DND-41 (cell line): Measurements from ENCODE around the gene RAB14.

Experiments used
- EZH2 ChIP-seq: IDR thresholded peaks from 3 replicates; pipeline ENCODE4 v1.6.1; 2012; ENCODE audit warnings: borderline replicate concordance, low read depth, mild to moderate bottlenecking, moderate library complexity, low read length, inconsistent platforms; ENCODE audit not compliant: severe bottlenecking
- TF ChIP-seq, protein P1 (sequence below): IDR thresholded peaks from 2 replicates; pipeline ENCODE4 v1.5.1; 2012; ENCODE audit warnings: borderline replicate concordance, low read length, moderate library complexity, mild to moderate bottlenecking; ENCODE audit not compliant: poor library complexity, severe bottlenecking; ENCODE audit errors: extremely low read depth

DNA sequence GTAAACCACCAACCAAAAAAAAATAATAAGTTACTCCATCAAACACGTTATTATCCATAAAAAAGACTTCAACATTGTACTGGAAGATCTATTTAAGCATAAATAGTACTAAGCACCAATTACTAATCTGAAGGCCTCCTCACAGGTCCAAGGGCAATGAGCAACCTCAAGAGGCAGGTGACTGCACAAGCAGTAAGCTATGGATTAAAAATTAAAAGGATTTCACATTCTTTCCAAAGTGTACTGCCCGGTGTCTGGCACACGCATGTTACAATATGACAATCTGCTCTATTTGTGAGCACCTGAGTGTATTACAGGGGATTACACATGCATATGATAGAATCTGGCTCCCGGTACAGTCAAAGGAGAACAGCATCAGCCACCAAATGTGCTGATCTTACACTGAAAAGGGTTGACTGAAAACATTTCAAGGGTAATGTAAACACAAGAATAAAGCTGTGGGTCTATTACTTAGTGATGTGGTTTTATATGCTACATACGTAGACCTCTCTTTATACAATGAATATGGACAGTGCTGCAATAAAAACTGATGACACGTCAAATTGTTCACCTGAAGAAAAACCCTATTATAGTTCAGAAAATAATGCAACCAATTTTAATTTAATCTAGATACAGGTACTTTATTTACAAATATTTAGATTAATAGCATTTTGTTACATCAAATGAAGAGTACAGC is 22.8 kb downstream of the RAB14 start:
- TF ChIP-seq, protein P1, sequence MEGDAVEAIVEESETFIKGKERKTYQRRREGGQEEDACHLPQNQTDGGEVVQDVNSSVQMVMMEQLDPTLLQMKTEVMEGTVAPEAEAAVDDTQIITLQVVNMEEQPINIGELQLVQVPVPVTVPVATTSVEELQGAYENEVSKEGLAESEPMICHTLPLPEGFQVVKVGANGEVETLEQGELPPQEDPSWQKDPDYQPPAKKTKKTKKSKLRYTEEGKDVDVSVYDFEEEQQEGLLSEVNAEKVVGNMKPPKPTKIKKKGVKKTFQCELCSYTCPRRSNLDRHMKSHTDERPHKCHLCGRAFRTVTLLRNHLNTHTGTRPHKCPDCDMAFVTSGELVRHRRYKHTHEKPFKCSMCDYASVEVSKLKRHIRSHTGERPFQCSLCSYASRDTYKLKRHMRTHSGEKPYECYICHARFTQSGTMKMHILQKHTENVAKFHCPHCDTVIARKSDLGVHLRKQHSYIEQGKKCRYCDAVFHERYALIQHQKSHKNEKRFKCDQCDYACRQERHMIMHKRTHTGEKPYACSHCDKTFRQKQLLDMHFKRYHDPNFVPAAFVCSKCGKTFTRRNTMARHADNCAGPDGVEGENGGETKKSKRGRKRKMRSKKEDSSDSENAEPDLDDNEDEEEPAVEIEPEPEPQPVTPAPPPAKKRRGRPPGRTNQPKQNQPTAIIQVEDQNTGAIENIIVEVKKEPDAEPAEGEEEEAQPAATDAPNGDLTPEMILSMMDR, result no peak
- no peak for TF ChIP-seq EZH2
